ENCODE measurements around the gene HMX2. TPM values are rescaled to one million over a fixed set of nuclear protein-coding genes. Genes with fewer than 3 reads are reported as not detected.

Gene HMX2
- total and polyA plus RNA-seq, 9 donors, result not detected

DNA sequence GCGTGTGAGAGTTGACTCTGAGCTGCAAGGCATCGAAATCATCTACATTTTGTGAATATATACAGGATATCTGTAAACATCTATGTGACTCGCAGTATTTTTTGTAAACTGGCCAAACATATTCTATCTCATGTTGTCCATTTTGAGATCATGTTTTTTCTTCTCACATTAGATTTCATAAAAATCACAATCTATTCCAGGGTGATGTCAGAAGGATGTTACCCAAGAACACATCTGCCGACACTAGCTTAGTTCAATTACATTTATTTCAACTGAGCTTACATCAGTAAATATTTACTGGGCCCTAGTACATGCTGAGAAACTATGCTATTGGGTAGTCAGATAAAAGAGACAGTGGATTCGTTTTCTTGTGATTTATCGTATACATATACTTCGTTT lies 3.8 kb downstream of the HMX2 start:
- WGBS (ENCODE audit: insufficient coverage), result 20% methylated on average over 1 of the region's 7 CpGs
- no peak overlapping the region for H3K27ac ChIP-seq (ENCODE audit: low read length)
- no peaks in the 10 kb centered on the region for H3K9me3 ChIP-seq (replicated peaks; ENCODE audit: control insufficient read depth, low read depth, low read length)
- no peak for DNase-seq
- peaks cover 60% of the 10 kb centered on the region for H3K27me3 ChIP-seq (ENCODE audit: control insufficient read depth, insufficient read depth, low read length)
- peaks cover 34% of the 10 kb centered on the region for H3K4me1 ChIP-seq (ENCODE audit: control insufficient read depth, insufficient read depth, low read length)
- peaks cover 5% of the 10 kb centered on the region for H3K36me3 ChIP-seq (ENCODE audit: control insufficient read depth, insufficient read depth, low read length)
- H3K4me3 ChIP-seq (ENCODE audit: low read length), result no peak overlapping the region

DNA sequence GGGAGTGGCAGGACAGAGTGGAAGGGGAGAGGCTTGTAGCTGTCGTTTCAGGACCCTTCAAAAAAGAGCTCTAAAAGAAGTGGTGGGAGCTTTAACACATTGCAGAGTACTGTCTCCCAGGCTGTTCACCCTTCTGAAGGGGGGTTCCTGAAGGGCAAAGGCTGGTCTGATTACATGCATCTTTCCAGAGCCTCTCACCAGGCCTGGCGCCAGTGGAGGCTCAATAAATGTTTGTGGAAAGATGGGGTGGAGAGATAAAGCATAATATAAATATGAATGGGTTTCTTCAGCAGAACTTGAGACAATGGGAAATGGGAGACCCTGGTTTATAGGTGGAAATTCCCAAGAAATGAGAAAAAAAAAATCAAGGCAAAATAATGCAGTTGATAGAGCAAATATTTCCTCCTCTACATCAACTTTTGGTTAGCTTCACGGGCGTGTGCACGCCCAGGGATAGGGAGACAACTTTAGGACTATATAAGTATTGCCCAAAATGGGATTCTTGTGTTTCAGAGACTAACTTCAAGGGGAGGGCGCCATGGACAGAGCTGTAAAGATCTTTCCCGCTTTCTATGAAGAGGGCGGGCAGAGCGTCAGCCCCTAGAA lies 5.7 kb downstream of the HMX2 start:
- no peak overlapping the region for H3K27ac ChIP-seq (ENCODE audit: low read length)
- no peak for DNase-seq
- no peak overlapping the region for H3K4me3 ChIP-seq (ENCODE audit: low read length)
- H3K36me3 ChIP-seq (ENCODE audit: control insufficient read depth, insufficient read depth, low read length), result peaks cover 15% of the 10 kb centered on the region
- peaks cover 41% of the 10 kb centered on the region for H3K27me3 ChIP-seq (ENCODE audit: control insufficient read depth, insufficient read depth, low read length)
- H3K4me1 ChIP-seq (ENCODE audit: control insufficient read depth, insufficient read depth, low read length), result peaks cover 24% of the 10 kb centered on the region
- no peaks in the 10 kb centered on the region for H3K9me3 ChIP-seq (replicated peaks; ENCODE audit: control insufficient read depth, low read depth, low read length)
- 35% methylated on average over 6 of the region's 9 CpGs for WGBS (ENCODE audit: insufficient coverage)

DNA sequence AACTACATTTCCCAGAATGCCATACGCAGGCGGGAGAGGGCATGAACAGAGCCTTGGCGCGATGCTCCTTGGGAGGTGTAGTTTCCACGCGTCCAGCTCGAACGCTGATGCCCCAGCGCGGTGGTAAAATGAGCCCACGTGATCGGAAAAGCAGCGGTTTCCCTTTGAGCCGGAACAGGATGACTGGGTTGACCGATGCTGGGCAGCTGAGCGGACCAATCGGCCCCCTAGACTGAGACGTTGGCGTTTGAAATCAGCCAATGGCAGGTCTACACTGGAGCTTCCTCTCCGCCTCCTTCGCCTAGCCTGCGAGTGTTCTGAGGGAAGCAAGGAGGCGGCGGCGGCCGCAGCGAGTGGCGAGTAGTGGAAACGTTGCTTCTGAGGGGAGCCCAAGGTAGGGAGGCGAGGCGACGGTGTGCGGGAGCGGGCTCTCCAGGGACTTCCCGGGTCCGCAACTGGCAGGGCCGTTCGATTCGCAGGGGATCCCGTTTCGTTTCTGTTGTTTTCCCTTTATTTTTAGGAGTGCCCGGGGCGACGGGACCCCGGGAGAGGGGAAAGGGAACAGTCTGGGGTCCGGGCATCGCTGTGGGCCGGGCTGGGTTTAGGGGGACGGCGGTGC lies 6.3 kb downstream of the HMX2 start, which contains the start of gene BUB3:
Gene BUB3 (plus strand): TSS at position 311 of the 619 bp plus-strand sequence. CDS start 516 bp downstream, outside the sequence.
- Histone ChIP-seq H3K4me1 (ENCODE audit: control insufficient read depth, insufficient read depth, low read length) (peaks cover 24% of the 10 kb centered on the region), H3K27ac (ENCODE audit: low read length) (peak within 1 kb of the TSS; percentile 93), H3K9me3 (replicated peaks; ENCODE audit: control insufficient read depth, low read depth, low read length) (no peaks in the 10 kb centered on the region), H3K4me3 (ENCODE audit: low read length) (peak within 1 kb of the TSS; percentile 94), H3K36me3 (ENCODE audit: control insufficient read depth, insufficient read depth, low read length) (peaks cover 15% of the 10 kb centered on the region), H3K27me3 (ENCODE audit: control insufficient read depth, insufficient read depth, low read length) (peaks cover 35% of the 10 kb centered on the region)
- DNase-seq, result peak; percentile 100
- WGBS (ENCODE audit: insufficient coverage), result under 1% methylated on average over 45 of the region's 50 CpGs

DNA sequence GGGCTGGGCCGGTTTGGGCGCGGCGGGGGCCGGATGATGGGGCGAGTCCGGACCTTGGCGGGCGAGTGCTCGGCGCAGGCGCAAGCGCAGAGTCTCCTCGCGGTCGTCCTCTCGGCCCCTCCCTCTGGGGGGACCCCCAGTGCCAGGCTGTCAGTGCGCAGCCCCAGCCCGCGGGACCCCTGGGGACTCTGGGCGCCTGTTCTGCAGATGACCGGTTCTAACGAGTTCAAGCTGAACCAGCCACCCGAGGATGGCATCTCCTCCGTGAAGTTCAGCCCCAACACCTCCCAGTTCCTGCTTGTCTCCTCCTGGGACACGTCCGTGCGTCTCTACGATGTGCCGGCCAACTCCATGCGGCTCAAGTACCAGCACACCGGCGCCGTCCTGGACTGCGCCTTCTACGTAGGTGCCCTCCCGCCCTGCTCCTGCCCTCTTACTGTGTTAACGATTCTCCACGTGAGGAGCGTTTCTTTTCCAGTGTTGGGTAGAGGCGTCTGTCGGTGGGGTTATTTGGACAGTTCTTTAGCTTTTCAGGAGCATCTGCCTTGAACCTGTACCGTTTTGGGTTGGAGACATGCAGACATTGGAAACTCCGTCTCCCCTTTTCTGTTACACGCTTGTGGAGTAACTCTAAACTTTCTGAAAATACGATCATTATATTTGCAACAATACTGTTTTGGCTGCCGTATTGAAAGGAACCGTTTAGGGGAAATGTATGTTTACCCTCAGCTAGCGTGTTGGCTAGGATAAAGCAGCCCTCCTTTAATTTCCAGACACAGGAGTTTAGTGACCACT lies 7.0 kb downstream of the HMX2 start:
- Histone ChIP-seq H3K4me1 (ENCODE audit: control insufficient read depth, insufficient read depth, low read length) (peaks cover 21% of the 10 kb centered on the region), H3K27ac (ENCODE audit: low read length) (peak overlapping the region; percentile 93), H3K27me3 (ENCODE audit: control insufficient read depth, insufficient read depth, low read length) (peaks cover 28% of the 10 kb centered on the region), H3K4me3 (ENCODE audit: low read length) (peak overlapping the region; percentile 94), H3K9me3 (replicated peaks; ENCODE audit: control insufficient read depth, low read depth, low read length) (no peaks in the 10 kb centered on the region), H3K36me3 (ENCODE audit: control insufficient read depth, insufficient read depth, low read length) (peaks cover 15% of the 10 kb centered on the region)
- DNase-seq, result peak; percentile 71
- 0% methylated on average over 35 of the region's 49 CpGs for WGBS (ENCODE audit: insufficient coverage)

DNA sequence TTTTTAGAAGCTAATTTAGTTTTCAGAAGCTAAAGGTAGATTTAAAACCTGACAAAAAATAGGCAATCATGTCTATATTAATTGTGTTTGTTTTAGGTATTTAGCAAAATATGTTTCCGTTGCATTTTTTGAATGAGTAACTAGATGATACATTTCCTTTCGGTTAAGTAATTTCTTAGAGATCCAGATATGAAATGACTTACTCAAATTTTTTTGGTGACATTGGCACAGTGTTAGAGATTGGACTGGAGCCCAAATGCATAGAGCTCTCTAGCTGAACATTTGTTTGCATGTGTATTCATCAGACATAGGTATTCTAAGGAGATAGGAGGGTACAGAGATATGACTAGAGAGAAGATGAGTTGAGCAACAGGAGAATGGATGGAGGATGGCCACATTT lies 8.1 kb downstream of the HMX2 start:
- no peak overlapping the region for H3K27ac ChIP-seq (ENCODE audit: low read length)
- H3K27me3 ChIP-seq (ENCODE audit: control insufficient read depth, insufficient read depth, low read length), result peaks cover 16% of the 10 kb centered on the region
- H3K4me1 ChIP-seq (ENCODE audit: control insufficient read depth, insufficient read depth, low read length), result peaks cover 11% of the 10 kb centered on the region
- no peak for DNase-seq
- no peak overlapping the region for H3K4me3 ChIP-seq (ENCODE audit: low read length)
- 93% methylated on average over 2 of the region's 2 CpGs for WGBS (ENCODE audit: insufficient coverage)
- H3K9me3 ChIP-seq (replicated peaks; ENCODE audit: control insufficient read depth, low read depth, low read length), result no peaks in the 10 kb centered on the region
- H3K36me3 ChIP-seq (ENCODE audit: control insufficient read depth, insufficient read depth, low read length), result peaks cover 19% of the 10 kb centered on the region

DNA sequence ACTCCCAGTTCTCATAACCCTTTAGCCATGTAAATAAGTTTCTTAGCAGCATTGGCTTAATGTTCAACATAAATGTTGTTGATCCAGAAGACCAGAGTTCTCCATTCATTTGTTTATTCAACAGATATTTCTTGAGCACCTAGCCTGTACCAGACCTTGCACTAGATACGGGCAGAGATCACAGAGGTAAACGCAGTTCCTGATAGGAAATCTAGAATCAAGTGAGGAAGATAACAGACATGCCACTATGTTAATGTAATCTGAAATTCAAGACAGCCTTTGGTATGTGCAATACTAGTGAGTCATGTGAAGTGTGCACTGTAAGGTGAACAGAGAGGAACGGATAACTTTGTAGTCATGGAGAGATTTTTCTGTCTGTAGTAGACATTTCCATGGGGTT lies 9.3 kb downstream of the HMX2 start:
- Histone ChIP-seq H3K27ac (ENCODE audit: low read length) (no peak overlapping the region), H3K4me3 (ENCODE audit: low read length) (no peak overlapping the region), H3K9me3 (replicated peaks; ENCODE audit: control insufficient read depth, low read depth, low read length) (no peaks in the 10 kb centered on the region), H3K36me3 (ENCODE audit: control insufficient read depth, insufficient read depth, low read length) (peaks cover 26% of the 10 kb centered on the region), H3K27me3 (ENCODE audit: control insufficient read depth, insufficient read depth, low read length) (peaks cover 11% of the 10 kb centered on the region), H3K4me1 (ENCODE audit: control insufficient read depth, insufficient read depth, low read length) (peaks cover 7% of the 10 kb centered on the region)
- DNase-seq, result no peak
- WGBS (ENCODE audit: insufficient coverage), result 100% methylated on average over 1 of the region's 3 CpGs

DNA sequence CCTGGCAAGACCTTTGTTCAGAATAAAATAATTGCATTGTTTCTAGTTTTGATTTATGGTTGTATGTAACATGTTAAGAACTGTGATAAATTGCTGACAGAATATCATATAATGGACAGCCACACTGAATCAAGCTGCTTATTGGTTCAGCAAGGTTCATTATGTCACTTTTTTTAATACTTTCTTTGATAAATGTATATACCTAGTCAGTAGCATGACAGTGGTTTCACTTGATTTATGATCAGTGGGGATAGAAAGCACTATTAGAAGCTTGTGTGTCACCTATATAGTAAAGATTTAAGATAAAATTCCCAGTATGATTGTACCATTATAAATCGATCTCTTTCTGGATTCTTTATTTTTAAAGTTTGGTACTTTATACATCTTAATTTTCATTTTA lies 10.7 kb downstream of the HMX2 start:
- no peak for DNase-seq
- Histone ChIP-seq H3K27ac (ENCODE audit: low read length) (no peak overlapping the region), H3K9me3 (replicated peaks; ENCODE audit: control insufficient read depth, low read depth, low read length) (no peaks in the 10 kb centered on the region), H3K27me3 (ENCODE audit: control insufficient read depth, insufficient read depth, low read length) (no peaks in the 10 kb centered on the region), H3K4me3 (ENCODE audit: low read length) (no peak overlapping the region), H3K4me1 (ENCODE audit: control insufficient read depth, insufficient read depth, low read length) (peaks cover 7% of the 10 kb centered on the region), H3K36me3 (ENCODE audit: control insufficient read depth, insufficient read depth, low read length) (peaks cover 34% of the 10 kb centered on the region)
- no CpG with 5 or more reads among the region's 1 CpG for WGBS (ENCODE audit: insufficient coverage)

DNA sequence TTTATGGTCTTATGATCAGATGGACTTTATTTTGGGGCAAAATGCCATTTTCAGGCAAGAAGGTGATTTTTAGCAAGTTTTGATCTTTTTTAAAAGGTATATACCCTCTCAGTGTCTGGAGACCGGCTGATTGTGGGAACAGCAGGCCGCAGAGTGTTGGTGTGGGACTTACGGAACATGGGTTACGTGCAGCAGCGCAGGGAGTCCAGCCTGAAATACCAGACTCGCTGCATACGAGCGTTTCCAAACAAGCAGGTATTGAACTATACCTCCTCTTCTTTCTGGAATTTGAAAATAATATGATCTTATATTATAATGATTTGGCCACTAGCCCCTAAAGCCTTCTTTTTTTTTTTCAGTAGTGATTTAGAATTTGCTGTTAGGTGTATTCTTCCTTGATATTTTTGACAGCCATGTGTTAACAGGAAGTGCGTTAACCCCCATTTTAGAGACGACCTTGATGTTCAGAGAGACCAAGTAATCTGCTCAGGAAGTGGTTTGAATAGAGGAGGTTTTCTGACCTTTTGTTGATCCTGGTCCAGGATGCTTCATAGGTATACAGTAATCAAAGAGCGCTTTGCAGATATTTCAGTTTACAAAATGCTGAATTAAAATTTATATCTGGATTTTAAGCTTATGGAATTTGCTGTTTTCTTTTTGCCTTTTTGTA lies 12.5 kb downstream of the HMX2 start:
- Histone ChIP-seq H3K36me3 (ENCODE audit: control insufficient read depth, insufficient read depth, low read length) (peaks cover 37% of the 10 kb centered on the region), H3K4me3 (ENCODE audit: low read length) (no peak overlapping the region), H3K27ac (ENCODE audit: low read length) (no peak overlapping the region), H3K4me1 (ENCODE audit: control insufficient read depth, insufficient read depth, low read length) (peaks cover under 1% of the 10 kb centered on the region), H3K27me3 (ENCODE audit: control insufficient read depth, insufficient read depth, low read length) (no peaks in the 10 kb centered on the region), H3K9me3 (replicated peaks; ENCODE audit: control insufficient read depth, low read depth, low read length) (no peaks in the 10 kb centered on the region)
- WGBS (ENCODE audit: insufficient coverage), result 93% methylated on average over 2 of the region's 11 CpGs
- no peak for DNase-seq

DNA sequence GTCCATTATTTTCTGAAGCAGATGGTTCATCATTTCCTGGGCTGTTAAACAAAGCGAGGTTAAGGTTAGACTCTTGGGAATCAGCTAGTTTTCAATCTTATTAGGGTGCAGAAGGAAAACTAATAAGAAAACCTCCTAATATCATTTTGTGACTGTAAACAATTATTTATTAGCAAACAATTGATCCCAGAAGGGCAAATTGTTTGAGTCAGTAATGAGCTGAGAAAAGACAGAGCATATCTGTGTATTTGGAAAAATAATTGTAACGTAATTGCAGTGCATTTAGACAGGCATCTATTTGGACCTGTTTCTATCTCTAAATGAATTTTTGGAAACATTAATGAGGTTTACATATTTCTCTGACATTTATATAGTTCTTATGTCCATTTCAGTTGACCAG lies 16.4 kb downstream of the HMX2 start:
- H3K36me3 ChIP-seq (ENCODE audit: control insufficient read depth, insufficient read depth, low read length), result peaks cover 39% of the 10 kb centered on the region
- H3K27me3 ChIP-seq (ENCODE audit: control insufficient read depth, insufficient read depth, low read length), result no peaks in the 10 kb centered on the region
- DNase-seq, result no peak
- H3K4me1 ChIP-seq (ENCODE audit: control insufficient read depth, insufficient read depth, low read length), result no peaks in the 10 kb centered on the region
- WGBS (ENCODE audit: insufficient coverage), result no CpG with 5 or more reads among the region's 2 CpGs
- no peaks in the 10 kb centered on the region for H3K9me3 ChIP-seq (replicated peaks; ENCODE audit: control insufficient read depth, low read depth, low read length)
- no peak overlapping the region for H3K27ac ChIP-seq (ENCODE audit: low read length)
- H3K4me3 ChIP-seq (ENCODE audit: low read length), result no peak overlapping the region
